ENCODE measurements around the gene RDH11. TPM values are rescaled to one million over a fixed set of nuclear protein-coding genes. Genes with fewer than 3 reads are reported as not detected.

Gene RDH11, protein sequence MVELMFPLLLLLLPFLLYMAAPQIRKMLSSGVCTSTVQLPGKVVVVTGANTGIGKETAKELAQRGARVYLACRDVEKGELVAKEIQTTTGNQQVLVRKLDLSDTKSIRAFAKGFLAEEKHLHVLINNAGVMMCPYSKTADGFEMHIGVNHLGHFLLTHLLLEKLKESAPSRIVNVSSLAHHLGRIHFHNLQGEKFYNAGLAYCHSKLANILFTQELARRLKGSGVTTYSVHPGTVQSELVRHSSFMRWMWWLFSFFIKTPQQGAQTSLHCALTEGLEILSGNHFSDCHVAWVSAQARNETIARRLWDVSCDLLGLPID
- 10 to 100 TPM; 26.1 to 44.2 (median 40.0) TPM for total RNA-seq
- 44.5 TPM for total RNA-seq (2013)
- 25.0 to 84.1 (median 41.4) reads per million in 29 experiments for total RNA-seq

GRCh38 chr14:67695394-67695949 is at the start of gene RDH11:
TSS of gene RDH11 (minus strand) at chr14:67695764. CDS start at chr14:67695703, 61 bp downstream.
- peak within 1 kb of the TSS; percentile 84 for H3K27ac Mint-ChIP-seq
- H3K27me3 Mint-ChIP-seq = no peaks in the 10 kb centered on the region
- ChIA-PET CTCF (interaction anchor here (0.5 to 1.3 kb wide), 12 partner anchors 9 to 355 kb away, joined by 3 to 21 read pairs (median 4); partner anchors contain the start of genes ARG2 (in 1 of the 2), ATP6V1D (in 1 of the 2), EIF2S1 (in 1 of the 2) and PIGH (in 1 of the 2)), POLR2A (interaction anchor here in 1 of 2 donors (0.7 to 1.6 kb wide), 6 partner anchors 9 to 27 kb away, joined by 3 to 5 read pairs (median 4); no protein-coding TSS in a partner anchor)
- no peaks in the 10 kb centered on the region for H3K9me3 Mint-ChIP-seq
- H3K36me3 ChIP-seq (ENCODE audit: control insufficient read depth in 2 of 2, extremely low read depth in 1 of 2, insufficient read depth in 1 of 2, low read length in 1 of 2) = peaks cover 0 to 19% of the 10 kb centered on the region in 2 donors
- peak within 1 kb of the TSS; percentile 89 to 100 for H3K4me3 ChIP-seq (ENCODE audit: control insufficient read depth in 1 of 2, extremely low read depth in 1 of 2, low read length in 1 of 2)
- H3K4me1 ChIP-seq (ENCODE audit: control insufficient read depth in 1 of 2, extremely low read depth in 1 of 2, insufficient read depth in 2 of 2, low read length in 2 of 2) = peaks cover 6 to 16% of the 10 kb centered on the region in 2 experiments
- peak within 1 kb of the TSS; percentile 66 for H3K27ac ChIP-seq (ENCODE audit: low read length)
- ATAC-seq (replicated peaks in 1 of 4) (peak; percentile 95 to 98 (median 98)), DNase-seq (peak; percentile 55 to 91 (median 77))
- no peaks in the 10 kb centered on the region for H3K9me3 ChIP-seq
- peaks cover 16 to 28% (median 21%) of the 10 kb centered on the region in 3 donors for H3K4me1 Mint-ChIP-seq
- whole genome bisulfite sequencing (ENCODE audit: insufficient coverage) = 0% methylated on average over 14 of the region's 25 CpGs
- peak within 1 kb of the TSS; percentile 84 to 97 (median 86) for H3K4me3 Mint-ChIP-seq
- no peaks in the 10 kb centered on the region for H3K27me3 ChIP-seq (replicated peaks in 1 of 2; ENCODE audit: control insufficient read depth in 2 of 2, extremely low read depth in 1 of 2, insufficient read depth in 2 of 2, low read length in 1 of 2)
- H3K36me3 Mint-ChIP-seq = peaks cover 15% of the 10 kb centered on the region

DNA sequence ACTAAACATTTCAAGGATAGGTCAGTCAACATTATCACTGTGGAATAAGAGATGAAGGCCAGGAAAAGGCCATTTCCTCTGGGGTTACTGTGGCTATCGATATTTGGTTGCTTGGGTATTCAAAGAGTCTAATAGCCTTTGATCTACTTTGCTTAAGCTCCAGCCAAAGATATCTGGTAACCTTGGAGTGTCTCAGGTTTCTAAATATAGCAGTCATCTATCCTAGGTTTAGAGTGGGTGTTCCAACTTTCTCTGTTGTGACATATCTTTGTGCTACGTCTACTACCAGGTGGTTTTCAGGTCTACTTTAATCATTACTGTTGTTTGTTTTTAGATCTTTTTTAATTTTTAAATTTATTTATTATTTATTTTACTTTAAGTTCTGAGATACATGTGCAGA is 48.5 kb upstream of the RDH11 start:
- Histone ChIP-seq H3K9me3 (no peaks in the 10 kb centered on the region), H3K4me1 (ENCODE audit: control insufficient read depth in 1 of 2, extremely low read depth in 1 of 2, insufficient read depth in 2 of 2, low read length in 2 of 2) (no peaks in the 10 kb centered on the region), H3K36me3 (ENCODE audit: control insufficient read depth in 2 of 2, extremely low read depth in 1 of 2, insufficient read depth in 1 of 2, low read length in 1 of 2) (peaks cover 8 to 13% of the 10 kb centered on the region in 2 donors), H3K27ac (ENCODE audit: low read length) (no peak overlapping the region), H3K4me3 (ENCODE audit: control insufficient read depth in 1 of 2, extremely low read depth in 1 of 2, low read length in 1 of 2) (no peak overlapping the region), H3K27me3 (replicated peaks in 1 of 2; ENCODE audit: control insufficient read depth in 2 of 2, extremely low read depth in 1 of 2, insufficient read depth in 2 of 2, low read length in 1 of 2) (no peaks in the 10 kb centered on the region)
- no CpG with 5 or more reads among the region's 2 CpGs for WGBS (ENCODE audit: insufficient coverage)
- Mint-ChIP-seq H3K36me3 (peaks cover 33% of the 10 kb centered on the region), H3K27ac (no peak overlapping the region), H3K4me1 (peaks cover 0 to 2% (median 0%) of the 10 kb centered on the region in 3 donors), H3K9me3 (peaks cover 0 to 4% (median 0%) of the 10 kb centered on the region in 3 donors), H3K27me3 (no peaks in the 10 kb centered on the region), H3K4me3 (no peak overlapping the region)
- ChIA-PET CTCF (no interaction called here), POLR2A (no interaction called here)
- ATAC-seq (replicated peaks in 1 of 4) (no peak), DNase-seq (no peak)

- H3K4me3 ChIP-seq (ENCODE audit: control insufficient read depth in 1 of 2, extremely low read depth in 1 of 2, low read length in 1 of 2) = no peak overlapping the region
- Mint-ChIP-seq H3K9me3 (no peaks in the 10 kb centered on the region), H3K27me3 (peaks cover 3% of the 10 kb centered on the region in 2 donors), H3K36me3 (peaks cover 4% of the 10 kb centered on the region), H3K4me3 (no peak overlapping the region), H3K4me1 (peaks cover 0 to 2% (median 0%) of the 10 kb centered on the region in 3 donors), H3K27ac (peak overlapping the region in 1 of 2 donors; percentile 35)
- H3K4me1 ChIP-seq (ENCODE audit: control insufficient read depth in 1 of 2, extremely low read depth in 1 of 2, insufficient read depth in 2 of 2, low read length in 2 of 2) = no peaks in the 10 kb centered on the region
- CTCF ChIA-PET = no interaction called here
- no peaks in the 10 kb centered on the region for H3K9me3 ChIP-seq
- H3K27me3 ChIP-seq (replicated peaks in 1 of 2; ENCODE audit: control insufficient read depth in 2 of 2, extremely low read depth in 1 of 2, insufficient read depth in 2 of 2, low read length in 1 of 2) = no peaks in the 10 kb centered on the region
- 95% methylated on average over 4 of the region's 12 CpGs for WGBS (ENCODE audit: insufficient coverage)
- ATAC-seq (replicated peaks in 1 of 4) (no peak), DNase-seq (peak in 3 of 35 experiments; percentile 3 to 14 (median 7))
- POLR2A ChIA-PET = no interaction called here
- H3K27ac ChIP-seq (ENCODE audit: low read length) = no peak overlapping the region
- no peaks in the 10 kb centered on the region for H3K36me3 ChIP-seq (ENCODE audit: control insufficient read depth in 2 of 2, extremely low read depth in 1 of 2, insufficient read depth in 1 of 2, low read length in 1 of 2)
Observed at GRCh38 chr14:67738740-67739504, 43.4 kb upstream of the RDH11 start.

- POLR2A ChIA-PET = no interaction called here
- H3K27ac Mint-ChIP-seq = no peak overlapping the region
- no peaks in the 10 kb centered on the region for H3K4me1 ChIP-seq (ENCODE audit: control insufficient read depth in 1 of 2, extremely low read depth in 1 of 2, insufficient read depth in 2 of 2, low read length in 2 of 2)
- peaks cover 4% of the 10 kb centered on the region for H3K36me3 Mint-ChIP-seq
- no peak overlapping the region for H3K27ac ChIP-seq (ENCODE audit: low read length)
- H3K36me3 ChIP-seq (ENCODE audit: control insufficient read depth in 2 of 2, extremely low read depth in 1 of 2, insufficient read depth in 1 of 2, low read length in 1 of 2) = no peaks in the 10 kb centered on the region
- no peaks in the 10 kb centered on the region for H3K9me3 ChIP-seq
- H3K9me3 Mint-ChIP-seq = no peaks in the 10 kb centered on the region
- no peak for ATAC-seq (replicated peaks in 1 of 4)
- no peak overlapping the region for H3K4me3 Mint-ChIP-seq
- peaks cover 3% of the 10 kb centered on the region in 2 donors for H3K27me3 Mint-ChIP-seq
- no peak for DNase-seq
- CTCF ChIA-PET = no interaction called here
- H3K4me3 ChIP-seq (ENCODE audit: control insufficient read depth in 1 of 2, extremely low read depth in 1 of 2, low read length in 1 of 2) = no peak overlapping the region
- H3K4me1 Mint-ChIP-seq = peaks cover 0 to 2% (median 0%) of the 10 kb centered on the region in 3 donors
- WGBS (ENCODE audit: insufficient coverage) = 95% methylated on average over 3 of the region's 4 CpGs
- H3K27me3 ChIP-seq (replicated peaks in 1 of 2; ENCODE audit: control insufficient read depth in 2 of 2, extremely low read depth in 1 of 2, insufficient read depth in 2 of 2, low read length in 1 of 2) = no peaks in the 10 kb centered on the region
Observed at GRCh38 chr14:67736771-67737170, 41.2 kb upstream of the RDH11 start.

GRCh38 chr14:67735336-67736147 is 40.0 kb upstream of the RDH11 start:
- Mint-ChIP-seq H3K36me3 (peaks cover 4% of the 10 kb centered on the region), H3K9me3 (no peaks in the 10 kb centered on the region), H3K4me3 (no peak overlapping the region), H3K27ac (no peak overlapping the region), H3K27me3 (peaks cover 3% of the 10 kb centered on the region in 2 donors), H3K4me1 (peaks cover 0 to 2% (median 0%) of the 10 kb centered on the region in 3 donors)
- Histone ChIP-seq H3K4me3 (ENCODE audit: control insufficient read depth in 1 of 2, extremely low read depth in 1 of 2, low read length in 1 of 2) (no peak overlapping the region), H3K27ac (ENCODE audit: low read length) (no peak overlapping the region), H3K36me3 (ENCODE audit: control insufficient read depth in 2 of 2, extremely low read depth in 1 of 2, insufficient read depth in 1 of 2, low read length in 1 of 2) (no peaks in the 10 kb centered on the region), H3K4me1 (ENCODE audit: control insufficient read depth in 1 of 2, extremely low read depth in 1 of 2, insufficient read depth in 2 of 2, low read length in 2 of 2) (no peaks in the 10 kb centered on the region), H3K9me3 (no peaks in the 10 kb centered on the region), H3K27me3 (replicated peaks in 1 of 2; ENCODE audit: control insufficient read depth in 2 of 2, extremely low read depth in 1 of 2, insufficient read depth in 2 of 2, low read length in 1 of 2) (no peaks in the 10 kb centered on the region)
- DNase-seq (no peak), ATAC-seq (replicated peaks in 1 of 4) (no peak)
- WGBS (ENCODE audit: insufficient coverage) = 96% methylated on average over 6 of the region's 10 CpGs
- POLR2A ChIA-PET = no interaction called here
- CTCF ChIA-PET = no interaction called here
